Astrocyte (in vitro differentiated cells and primary cell): ENCODE measurements around the gene ZMIZ1. TPM values are rescaled to one million over a fixed set of nuclear protein-coding genes. Genes with fewer than 3 reads are reported as not detected.

Source experiments
- DNase-seq: peaks from one replicate; pipeline ENCODE4 v3.0.0-alpha.2; 2010; ENCODE audit warnings: low read depth
- FAIRE-seq: peaks from 2 replicates; lab custom pipeline; 2011; peaks lifted over from hg19 to GRCh38; lab: Jason Lieb, UNC
- H2AFZ ChIP-seq: 2 replicates; pipeline ENCODE4 v1.6.0; 2012; ENCODE audit warnings: low read depth, low read length, inconsistent platforms
- H3K27ac ChIP-seq: 2 replicates; pipeline ENCODE4 v1.5.1; 2011; ENCODE audit warnings: low read depth, low read length, inconsistent platforms
- H3K27me3 ChIP-seq: 2 replicates; pipeline ENCODE4 v1.6.0; 2011; ENCODE audit warnings: low read length, inconsistent platforms; ENCODE audit not compliant: insufficient read depth
- H3K36me3 ChIP-seq: 2 replicates; pipeline ENCODE4 v1.5.1; 2011; ENCODE audit warnings: low read length, inconsistent platforms; ENCODE audit not compliant: insufficient read depth
- H3K4me1 ChIP-seq: 2 replicates; pipeline ENCODE4 v1.5.1; 2011; ENCODE audit warnings: low read length, inconsistent platforms; ENCODE audit not compliant: insufficient read depth
- H3K4me2 ChIP-seq: 2 replicates; pipeline ENCODE4 v1.6.0; 2012; ENCODE audit warnings: low read length, inconsistent platforms
- H3K4me3 ChIP-seq: 2 replicates; pipeline ENCODE4 v1.5.1; 2011; ENCODE audit warnings: low read depth, mild to moderate bottlenecking, low read length, inconsistent platforms; ENCODE audit not compliant: insufficient read depth
- H3K79me2 ChIP-seq: 2 replicates; pipeline ENCODE4 v1.6.0; 2012; ENCODE audit warnings: mild to moderate bottlenecking, low read length, inconsistent platforms; ENCODE audit not compliant: insufficient read depth
- H3K9ac ChIP-seq: 2 replicates; pipeline ENCODE4 v1.6.0; 2012; ENCODE audit warnings: mild to moderate bottlenecking, low read length, inconsistent platforms
- H3K9me3 ChIP-seq: 2 replicates; pipeline ENCODE4 v1.5.1; 2012; ENCODE audit warnings: low read depth, mild to moderate bottlenecking, low read length, inconsistent platforms; ENCODE audit not compliant: insufficient read depth
- H4K20me1 ChIP-seq: 2 replicates; pipeline ENCODE4 v1.6.0; 2012; ENCODE audit warnings: low read length, inconsistent platforms; ENCODE audit not compliant: insufficient read depth
- H3K27ac Mint-ChIP-seq: one replicate; pipeline ENCODE4 v1.8.0; 2021; ENCODE audit warnings: mild to moderate bottlenecking, mixed read lengths; ENCODE audit not compliant: unreplicated experiment
- H3K27me3 Mint-ChIP-seq: one replicate; pipeline ENCODE4 v1.8.0; 2021; ENCODE audit warnings: low read depth, mixed read lengths; ENCODE audit not compliant: unreplicated experiment
- H3K36me3 Mint-ChIP-seq: one replicate; pipeline ENCODE4 v1.8.0; 2021; ENCODE audit warnings: low read depth, mixed read lengths; ENCODE audit not compliant: unreplicated experiment
- H3K4me1 Mint-ChIP-seq: one replicate; pipeline ENCODE4 v1.8.0; 2021; ENCODE audit warnings: low read depth, mixed read lengths; ENCODE audit not compliant: unreplicated experiment
- H3K4me3 Mint-ChIP-seq: one replicate; pipeline ENCODE4 v1.8.0; 2021; ENCODE audit warnings: mild to moderate bottlenecking, moderate library complexity, mixed read lengths; ENCODE audit not compliant: unreplicated experiment
- H3K9me3 Mint-ChIP-seq: one replicate; pipeline ENCODE4 v1.8.0; 2021; ENCODE audit warnings: mild to moderate bottlenecking, mixed read lengths; ENCODE audit not compliant: unreplicated experiment
- CTCF ChIP-seq: IDR thresholded peaks from 2 replicates; pipeline ENCODE4 v1.5.1; 2011; ENCODE audit warnings: low read depth, mild to moderate bottlenecking, inconsistent platforms, low read length, moderate library complexity; ENCODE audit not compliant: insufficient read depth
- EZH2 ChIP-seq: IDR thresholded peaks from 2 replicates; pipeline ENCODE4 v1.6.1; 2012; ENCODE audit warnings: mild to moderate bottlenecking, low read length, inconsistent platforms; ENCODE audit not compliant: insufficient read depth
- total RNA-seq: library from RNA; stranded (reverse); gene quantifications from 2 replicates; pipeline ENCODE4 v1.2.1, GENCODE V29; 2021

Gene ZMIZ1
- total RNA-seq, 1 donor from 2014 or later = 45.5 TPM

- no peak for TF ChIP-seq EZH2
- Histone ChIP-seq H2AFZ (no peak overlapping the region), H4K20me1 (peaks cover 97% of the 10 kb centered on the region), H3K4me2 (no peak overlapping the region), H3K9ac (no peak overlapping the region), H3K4me1 (peaks cover 35% of the 10 kb centered on the region), H3K79me2 (peaks cover 22% of the 10 kb centered on the region), H3K27ac (no peak overlapping the region), H3K36me3 (peaks cover 13% of the 10 kb centered on the region), H3K27me3 (no peaks in the 10 kb centered on the region), H3K4me3 (no peak overlapping the region), H3K9me3 (no peaks in the 10 kb centered on the region)
- no peak for DNase-seq
- peaks cover 18% of the 10 kb centered on the region for H3K36me3 Mint-ChIP-seq
- H3K4me1 Mint-ChIP-seq = peaks cover 19% of the 10 kb centered on the region
- H3K27ac Mint-ChIP-seq = no peak overlapping the region
- no peaks in the 10 kb centered on the region for H3K27me3 Mint-ChIP-seq
- no peak for FAIRE-seq
- H3K9me3 Mint-ChIP-seq = no peaks in the 10 kb centered on the region
- no peak overlapping the region for H3K4me3 Mint-ChIP-seq
These were observed 221.0 kb downstream of the ZMIZ1 start for GRCh38 chr10:79289801-79290200.

GRCh38 chr10:79292026-79292766 is 223.4 kb downstream of the ZMIZ1 start:
- H4K20me1 ChIP-seq = peaks cover 88% of the 10 kb centered on the region
- DNase-seq (no peak), FAIRE-seq (no peak)
- H3K27me3 ChIP-seq = no peaks in the 10 kb centered on the region
- H3K4me3 Mint-ChIP-seq = no peak overlapping the region
- H3K36me3 ChIP-seq = peaks cover 25% of the 10 kb centered on the region
- no peak overlapping the region for H3K9ac ChIP-seq
- H3K27ac Mint-ChIP-seq = no peak overlapping the region
- peaks cover 19% of the 10 kb centered on the region for H3K4me1 Mint-ChIP-seq
- H3K4me2 ChIP-seq = no peak overlapping the region
- no peaks in the 10 kb centered on the region for H3K27me3 Mint-ChIP-seq
- no peak overlapping the region for H3K27ac ChIP-seq
- no peak overlapping the region for H3K4me3 ChIP-seq
- peaks cover 8% of the 10 kb centered on the region for H3K79me2 ChIP-seq
- H3K36me3 Mint-ChIP-seq = peaks cover 28% of the 10 kb centered on the region
- no peaks in the 10 kb centered on the region for H3K9me3 Mint-ChIP-seq
- no peaks in the 10 kb centered on the region for H3K9me3 ChIP-seq
- TF ChIP-seq CTCF (no peak), EZH2 (no peak)
- no peak overlapping the region for H2AFZ ChIP-seq
- H3K4me1 ChIP-seq = peaks cover 12% of the 10 kb centered on the region

- no peaks in the 10 kb centered on the region for H3K27me3 Mint-ChIP-seq
- H2AFZ ChIP-seq = no peak overlapping the region
- peaks cover 15% of the 10 kb centered on the region for H3K4me1 ChIP-seq
- H3K36me3 ChIP-seq = peaks cover 29% of the 10 kb centered on the region
- peaks cover 18% of the 10 kb centered on the region for H3K4me1 Mint-ChIP-seq
- H3K27ac ChIP-seq = no peak overlapping the region
- peaks cover 2% of the 10 kb centered on the region for H3K79me2 ChIP-seq
- H3K4me2 ChIP-seq = no peak overlapping the region
- H3K4me3 ChIP-seq = no peak overlapping the region
- H3K9me3 ChIP-seq = no peaks in the 10 kb centered on the region
- H3K27ac Mint-ChIP-seq = no peak overlapping the region
- H3K36me3 Mint-ChIP-seq = peaks cover 28% of the 10 kb centered on the region
- DNase-seq (no peak), FAIRE-seq (no peak)
- peaks cover 88% of the 10 kb centered on the region for H4K20me1 ChIP-seq
- TF ChIP-seq EZH2 (no peak), CTCF (peak; percentile 10)
- H3K27me3 ChIP-seq = no peaks in the 10 kb centered on the region
- no peaks in the 10 kb centered on the region for H3K9me3 Mint-ChIP-seq
- H3K4me3 Mint-ChIP-seq = no peak overlapping the region
- H3K9ac ChIP-seq = no peak overlapping the region
These were observed 224.4 kb downstream of the ZMIZ1 start for GRCh38 chr10:79292891-79293746.
